ENCODE data around the gene LLGL2.

The LLGL2 gene

DNA sequence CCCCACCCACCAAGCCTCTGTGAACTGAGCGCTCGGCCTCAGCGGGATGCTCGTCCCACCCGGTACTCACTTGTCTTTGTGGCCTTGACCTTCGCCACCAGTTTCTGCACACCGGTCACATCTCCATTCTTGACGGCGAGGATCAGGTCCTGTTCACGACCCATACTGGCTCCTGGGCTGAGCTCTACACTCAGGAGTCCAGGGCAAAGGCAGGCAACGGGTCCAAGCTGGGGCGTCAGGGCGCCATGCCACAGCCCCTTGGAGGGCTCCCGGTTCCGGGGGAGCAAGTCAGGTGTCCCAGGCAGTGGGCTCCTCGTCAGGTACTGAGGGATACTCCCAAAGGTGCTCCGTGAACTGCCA lies 11.9 kb upstream of the LLGL2 start:
- Histone ChIP-seq H3K36me3 (ENCODE audit: control insufficient read depth, low read length) (peaks cover 8% of the 10 kb centered on the region), H3K79me2 (ENCODE audit: control insufficient read depth, low read length) (peaks cover 19% of the 10 kb centered on the region), H4K20me1 (ENCODE audit: control insufficient read depth, insufficient read depth, low read depth, low read length) (peaks cover 5% of the 10 kb centered on the region; the same call in 1 of the 2 replicates), H3K4me2 (ENCODE audit: low read length) (no peak overlapping the region), H3K27ac (ENCODE audit: low read depth, low read length) (no peak overlapping the region), H3K4me1 (ENCODE audit: control insufficient read depth, low read length) (peaks cover 28% of the 10 kb centered on the region), H3K9me3 (ENCODE audit: control insufficient read depth, insufficient read depth, low read length) (no peaks in the 10 kb centered on the region), H3K27me3 (ENCODE audit: control insufficient read depth, low read length) (peaks cover 17% of the 10 kb centered on the region), H3K9me2 (replicated peaks; ENCODE audit: control insufficient read depth, low read length) (no peaks in the 10 kb centered on the region), H3F3A (ENCODE audit: control insufficient read depth, insufficient read depth) (no peaks in the 10 kb centered on the region; the same call in 1 of the 2 replicates), H3K4me3 (ENCODE audit: low read length) (no peak overlapping the region)
- TF ChIP-seq, protein P1, sequence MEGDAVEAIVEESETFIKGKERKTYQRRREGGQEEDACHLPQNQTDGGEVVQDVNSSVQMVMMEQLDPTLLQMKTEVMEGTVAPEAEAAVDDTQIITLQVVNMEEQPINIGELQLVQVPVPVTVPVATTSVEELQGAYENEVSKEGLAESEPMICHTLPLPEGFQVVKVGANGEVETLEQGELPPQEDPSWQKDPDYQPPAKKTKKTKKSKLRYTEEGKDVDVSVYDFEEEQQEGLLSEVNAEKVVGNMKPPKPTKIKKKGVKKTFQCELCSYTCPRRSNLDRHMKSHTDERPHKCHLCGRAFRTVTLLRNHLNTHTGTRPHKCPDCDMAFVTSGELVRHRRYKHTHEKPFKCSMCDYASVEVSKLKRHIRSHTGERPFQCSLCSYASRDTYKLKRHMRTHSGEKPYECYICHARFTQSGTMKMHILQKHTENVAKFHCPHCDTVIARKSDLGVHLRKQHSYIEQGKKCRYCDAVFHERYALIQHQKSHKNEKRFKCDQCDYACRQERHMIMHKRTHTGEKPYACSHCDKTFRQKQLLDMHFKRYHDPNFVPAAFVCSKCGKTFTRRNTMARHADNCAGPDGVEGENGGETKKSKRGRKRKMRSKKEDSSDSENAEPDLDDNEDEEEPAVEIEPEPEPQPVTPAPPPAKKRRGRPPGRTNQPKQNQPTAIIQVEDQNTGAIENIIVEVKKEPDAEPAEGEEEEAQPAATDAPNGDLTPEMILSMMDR (IDR thresholded peaks at IDR 0.05; ENCODE audit: low read depth, low read length, poor library complexity, severe bottlenecking) = no peak

GRCh38 chr17:75514299-75514918 lies 11.1 kb upstream of the LLGL2 start:
- Histone ChIP-seq H3K27me3 (ENCODE audit: control insufficient read depth, low read length) (peaks cover 17% of the 10 kb centered on the region), H3K36me3 (ENCODE audit: control insufficient read depth, low read length) (peaks cover 15% of the 10 kb centered on the region), H3F3A (ENCODE audit: control insufficient read depth, insufficient read depth) (no peaks in the 10 kb centered on the region; the same call in 1 of the 2 replicates), H3K27ac (ENCODE audit: low read depth, low read length) (no peak overlapping the region), H3K9me3 (ENCODE audit: control insufficient read depth, insufficient read depth, low read length) (no peaks in the 10 kb centered on the region), H3K4me3 (ENCODE audit: low read length) (peak overlapping the region; percentile 93), H3K4me2 (ENCODE audit: low read length) (peak overlapping the region; percentile 81), H3K79me2 (ENCODE audit: control insufficient read depth, low read length) (peaks cover 20% of the 10 kb centered on the region), H3K9me2 (replicated peaks; ENCODE audit: control insufficient read depth, low read length) (no peaks in the 10 kb centered on the region), H4K20me1 (ENCODE audit: control insufficient read depth, insufficient read depth, low read depth, low read length) (peaks cover 5% of the 10 kb centered on the region; the same call in 1 of the 2 replicates), H3K4me1 (ENCODE audit: control insufficient read depth, low read length) (peaks cover 30% of the 10 kb centered on the region)
- TF ChIP-seq, protein P1 (IDR thresholded peaks at IDR 0.05; ENCODE audit: low read depth, low read length, poor library complexity, severe bottlenecking) = no peak
- no peak; the same call in 1 of the 2 replicates for TF ChIP-seq EZH2phosphoT487 (IDR thresholded peaks at IDR 0.05; ENCODE audit: borderline replicate concordance, low read length)

DNA sequence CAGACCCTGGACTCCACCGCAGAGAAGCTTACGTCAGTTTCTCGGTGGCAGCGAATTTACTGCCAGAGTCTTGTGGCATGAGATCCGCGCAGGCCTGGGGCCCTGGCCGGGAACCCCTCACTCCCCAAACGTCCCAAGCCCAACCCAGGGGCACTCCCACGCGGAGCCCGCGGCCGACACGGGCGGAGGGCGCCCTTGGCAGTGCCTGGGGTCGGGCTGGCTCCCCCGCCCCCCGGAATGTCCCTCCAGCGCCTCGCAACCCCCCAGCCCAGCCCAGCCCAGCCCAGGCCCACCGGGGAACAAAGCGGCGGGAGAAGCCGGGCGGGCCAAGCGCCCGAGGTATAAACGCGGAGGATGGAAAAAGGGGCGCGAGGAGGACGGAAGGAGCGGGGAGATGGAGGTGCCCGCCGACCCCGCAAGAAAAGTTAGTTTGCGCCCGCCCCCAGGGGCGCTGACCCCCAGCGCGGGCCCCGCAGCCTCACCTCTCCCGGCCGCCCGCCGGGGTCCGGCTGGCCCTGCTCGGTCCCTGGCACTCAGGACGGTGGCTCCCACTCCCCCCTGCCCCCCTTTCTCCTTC lies 10.5 kb upstream of the LLGL2 start:
- peaks cover 5% of the 10 kb centered on the region; the same call in 1 of the 2 replicates for H4K20me1 ChIP-seq (ENCODE audit: control insufficient read depth, insufficient read depth, low read depth, low read length)

More for the DNA sequence above, 10.5 kb upstream of the LLGL2 start:
- peaks cover 17% of the 10 kb centered on the region for H3K27me3 ChIP-seq (ENCODE audit: control insufficient read depth, low read length)
- H3K4me2 ChIP-seq (ENCODE audit: low read length) = peak overlapping the region; percentile 81
- TF ChIP-seq EZH2phosphoT487 (IDR thresholded peaks at IDR 0.05; ENCODE audit: borderline replicate concordance, low read length) = 0 out of 2 replicates have a peak, but pooled peaks have one; percentile 74
- TF ChIP-seq, protein P1 (IDR thresholded peaks at IDR 0.05; ENCODE audit: low read depth, low read length, poor library complexity, severe bottlenecking) = no peak
- H3K4me1 ChIP-seq (ENCODE audit: control insufficient read depth, low read length) = peaks cover 30% of the 10 kb centered on the region
- H3K27ac ChIP-seq (ENCODE audit: low read depth, low read length) = no peak overlapping the region
- peak overlapping the region; percentile 93 for H3K4me3 ChIP-seq (ENCODE audit: low read length)
- H3K79me2 ChIP-seq (ENCODE audit: control insufficient read depth, low read length) = peaks cover 20% of the 10 kb centered on the region
- H3F3A ChIP-seq (ENCODE audit: control insufficient read depth, insufficient read depth) = no peaks in the 10 kb centered on the region; the same call in 1 of the 2 replicates
- H3K36me3 ChIP-seq (ENCODE audit: control insufficient read depth, low read length) = peaks cover 18% of the 10 kb centered on the region
- no peaks in the 10 kb centered on the region for H3K9me2 ChIP-seq (replicated peaks; ENCODE audit: control insufficient read depth, low read length)
- no peaks in the 10 kb centered on the region for H3K9me3 ChIP-seq (ENCODE audit: control insufficient read depth, insufficient read depth, low read length)
